Parathyroid adenoma (tissue), 2 donors: ENCODE measurements around the gene TMEM132D.

ENCODE experiments used
- H2AFZ ChIP-seq: fragments of 300-600 bp; sonication (generic); one replicate; pipeline ENCODE4 v1.7.0; 2017; ENCODE audit warnings: antibody characterized with exemption, mild to moderate bottlenecking
- H3K27ac ChIP-seq: fragments of 300-600 bp; sonication (generic); one replicate; pipeline ENCODE4 v1.7.0; 2017
- H3K27me3 ChIP-seq: fragments of 300-600 bp; sonication (generic); one replicate; pipeline ENCODE4 v1.7.0; 2017; ENCODE audit warnings: low read length; ENCODE audit not compliant: control insufficient read depth, insufficient read depth
- H3K36me3 ChIP-seq: fragments of 300-600 bp; sonication (generic); one replicate; pipeline ENCODE4 v1.7.0; 2017; ENCODE audit warnings: low read length; ENCODE audit not compliant: control insufficient read depth, insufficient read depth
- H3K4me1 ChIP-seq: fragments of 300-600 bp; sonication (generic); one replicate; pipeline ENCODE4 v1.7.0; 2017; ENCODE audit warnings: control low read depth
- H3K4me2 ChIP-seq: fragments of 300-600 bp; sonication (generic); one replicate; pipeline ENCODE4 v1.7.0; 2017; ENCODE audit warnings: low read length
- H3K4me3 ChIP-seq: fragments of 300-600 bp; sonication (generic); one replicate; pipeline ENCODE4 v1.7.0; 2017; ENCODE audit warnings: low read depth, low read length
- H3K79me2 ChIP-seq: fragments of 300-600 bp; sonication (generic); one replicate; pipeline ENCODE4 v1.7.0; 2017; ENCODE audit warnings: control low read depth
- H3K9ac ChIP-seq: fragments of 300-600 bp; sonication (generic); one replicate; pipeline ENCODE4 v1.7.0; 2017; ENCODE audit warnings: mild to moderate bottlenecking
- H3K9me3 ChIP-seq: fragments of 300-600 bp; sonication (generic); one replicate; pipeline ENCODE4 v1.7.0; 2017; ENCODE audit warnings: low read length; ENCODE audit not compliant: control insufficient read depth
- CTCF ChIP-seq: fragments of 300-600 bp; sonication (generic); IDR thresholded peaks from one replicate; pipeline ENCODE4 v1.7.0; 2017; ENCODE audit warnings: antibody characterized with exemption, mild to moderate bottlenecking
- donor health status: primary hyperparathyroidism.

The TMEM132D gene

GRCh38 chr12:129082441-129082840, 821.4 kb downstream of the TMEM132D start:
- H3K36me3 ChIP-seq = no peaks in the 10 kb centered on the region
- H3K27me3 ChIP-seq = no peaks in the 10 kb centered on the region
- H3K9me3 ChIP-seq = no peaks in the 10 kb centered on the region
- no peak overlapping the region for H3K4me3 ChIP-seq
- H2AFZ ChIP-seq = no peak overlapping the region
- H3K4me2 ChIP-seq = no peak overlapping the region
- H3K9ac ChIP-seq = no peak overlapping the region
- no peaks in the 10 kb centered on the region for H3K4me1 ChIP-seq
- TF ChIP-seq CTCF = no peak
- no peak overlapping the region for H3K27ac ChIP-seq
- no peaks in the 10 kb centered on the region for H3K79me2 ChIP-seq

- Histone ChIP-seq H3K36me3 (no peaks in the 10 kb centered on the region), H2AFZ (no peak overlapping the region), H3K4me3 (no peak overlapping the region), H3K79me2 (no peaks in the 10 kb centered on the region), H3K4me2 (no peak overlapping the region), H3K9ac (no peak overlapping the region), H3K9me3 (no peaks in the 10 kb centered on the region), H3K4me1 (no peaks in the 10 kb centered on the region), H3K27ac (no peak overlapping the region), H3K27me3 (no peaks in the 10 kb centered on the region)
- TF ChIP-seq CTCF = no peak
Observed at GRCh38 chr12:129081755-129082250, 822.0 kb downstream of the TMEM132D start.

GRCh38 chr12:129080821-129081220, 823.0 kb downstream of the TMEM132D start:
- no peak for TF ChIP-seq CTCF
- H3K4me2 ChIP-seq = no peak overlapping the region
- H3K27me3 ChIP-seq = no peaks in the 10 kb centered on the region

GRCh38 chr12:129080391-129080790, 823.4 kb downstream of the TMEM132D start:
- H3K9me3 ChIP-seq = no peaks in the 10 kb centered on the region
- no peak overlapping the region for H3K27ac ChIP-seq
- H3K27me3 ChIP-seq = no peaks in the 10 kb centered on the region
- H3K4me1 ChIP-seq = no peaks in the 10 kb centered on the region
- no peak overlapping the region for H3K4me3 ChIP-seq
- no peak overlapping the region for H3K9ac ChIP-seq
- no peaks in the 10 kb centered on the region for H3K36me3 ChIP-seq
- H3K79me2 ChIP-seq = no peaks in the 10 kb centered on the region
- TF ChIP-seq CTCF = no peak
- no peak overlapping the region for H2AFZ ChIP-seq
- no peak overlapping the region for H3K4me2 ChIP-seq

More at GRCh38 chr12:129080821-129081220, 823.0 kb downstream of the TMEM132D start:
- H3K4me1 ChIP-seq = no peaks in the 10 kb centered on the region
- no peak overlapping the region for H2AFZ ChIP-seq
- H3K36me3 ChIP-seq = no peaks in the 10 kb centered on the region
- H3K27ac ChIP-seq = no peak overlapping the region
- H3K4me3 ChIP-seq = no peak overlapping the region
- no peaks in the 10 kb centered on the region for H3K9me3 ChIP-seq
- no peak overlapping the region for H3K9ac ChIP-seq
- H3K79me2 ChIP-seq = no peaks in the 10 kb centered on the region

GRCh38 chr12:129079719-129080118, 824.1 kb downstream of the TMEM132D start:
- Histone ChIP-seq H3K4me2 (no peak overlapping the region), H3K9ac (no peak overlapping the region), H2AFZ (no peak overlapping the region), H3K27me3 (no peaks in the 10 kb centered on the region), H3K9me3 (no peaks in the 10 kb centered on the region), H3K79me2 (no peaks in the 10 kb centered on the region), H3K27ac (no peak overlapping the region), H3K36me3 (no peaks in the 10 kb centered on the region), H3K4me1 (no peaks in the 10 kb centered on the region), H3K4me3 (no peak overlapping the region)
- TF ChIP-seq CTCF = no peak
